Astrocyte (in vitro differentiated cells and primary cell): ENCODE results near the gene AFF2.

Experiments used
- EZH2 ChIP-seq: IDR thresholded peaks from 2 replicates; pipeline ENCODE4 v1.6.1; 2012; ENCODE audit warnings: mild to moderate bottlenecking, low read length, inconsistent platforms; ENCODE audit not compliant: insufficient read depth
- TF ChIP-seq, protein P1 (sequence below): IDR thresholded peaks from 2 replicates; pipeline ENCODE4 v1.5.1; 2011; ENCODE audit warnings: low read depth, mild to moderate bottlenecking, inconsistent platforms, low read length, moderate library complexity; ENCODE audit not compliant: insufficient read depth

DNA sequence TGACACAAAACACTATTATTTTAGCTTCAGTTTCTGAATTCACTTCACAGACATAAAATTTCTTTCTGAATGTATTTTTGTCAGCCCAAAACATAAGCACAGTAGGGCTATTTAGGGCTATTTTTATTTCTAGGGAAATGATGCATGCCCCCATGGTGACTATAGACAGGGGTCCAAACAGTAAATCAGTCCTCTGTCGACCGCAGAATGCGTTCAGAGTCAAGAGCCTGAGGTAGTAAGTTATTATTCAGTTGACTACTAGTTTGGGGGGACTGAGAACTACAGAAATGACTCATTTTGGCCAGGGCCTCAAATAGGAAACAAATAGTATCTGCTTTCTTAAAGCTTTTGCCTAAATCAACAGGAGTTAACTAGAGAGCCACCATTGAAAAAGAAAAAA is 414.4 kb downstream of the AFF2 start:
- TF ChIP-seq, protein P1, sequence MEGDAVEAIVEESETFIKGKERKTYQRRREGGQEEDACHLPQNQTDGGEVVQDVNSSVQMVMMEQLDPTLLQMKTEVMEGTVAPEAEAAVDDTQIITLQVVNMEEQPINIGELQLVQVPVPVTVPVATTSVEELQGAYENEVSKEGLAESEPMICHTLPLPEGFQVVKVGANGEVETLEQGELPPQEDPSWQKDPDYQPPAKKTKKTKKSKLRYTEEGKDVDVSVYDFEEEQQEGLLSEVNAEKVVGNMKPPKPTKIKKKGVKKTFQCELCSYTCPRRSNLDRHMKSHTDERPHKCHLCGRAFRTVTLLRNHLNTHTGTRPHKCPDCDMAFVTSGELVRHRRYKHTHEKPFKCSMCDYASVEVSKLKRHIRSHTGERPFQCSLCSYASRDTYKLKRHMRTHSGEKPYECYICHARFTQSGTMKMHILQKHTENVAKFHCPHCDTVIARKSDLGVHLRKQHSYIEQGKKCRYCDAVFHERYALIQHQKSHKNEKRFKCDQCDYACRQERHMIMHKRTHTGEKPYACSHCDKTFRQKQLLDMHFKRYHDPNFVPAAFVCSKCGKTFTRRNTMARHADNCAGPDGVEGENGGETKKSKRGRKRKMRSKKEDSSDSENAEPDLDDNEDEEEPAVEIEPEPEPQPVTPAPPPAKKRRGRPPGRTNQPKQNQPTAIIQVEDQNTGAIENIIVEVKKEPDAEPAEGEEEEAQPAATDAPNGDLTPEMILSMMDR: no peak
- TF ChIP-seq EZH2: no peak
